Tibial artery (tissue), 4 donors: ENCODE measurements around the gene ZBTB17.
A peak's percentile ranks its signal among the peaks of the same experiment; 100 is the strongest.

Source experiments
- DNase-seq, 2 donors: peaks; one replicate each; pipeline ENCODE4 v3.0.0-alpha.2; 2019
- H3K27ac ChIP-seq, 2 donors: fragments of 200-600 bp; sonication (generic) in 1 of 2; 1 replicate in 1 of 2; 2 replicates in 1 of 2; pipeline ENCODE4 v1.5.1; 2018 to 2019; ENCODE audit warnings: mild to moderate bottlenecking in 1 of 2
- H3K27me3 ChIP-seq, 2 donors: fragments of 200-600 bp; sonication (generic) in 1 of 2; one replicate each; pipeline versions ENCODE4 v1.5.1 to v1.6.0; 2016 to 2019
- H3K36me3 ChIP-seq, 3 donors: fragments of 200-600 bp; sonication (generic) in 2 of 3; one replicate each; pipeline ENCODE4 v1.5.1; 2016 to 2019; ENCODE audit warnings: mild to moderate bottlenecking in 2 of 3
- H3K4me1 ChIP-seq, 4 donors: fragments of 200-600 bp; sonication (generic) in 2 of 4; 1 replicate in 3 of 4; 2 replicates in 1 of 4; pipeline ENCODE4 v1.5.1; 2016 to 2019
- H3K4me3 ChIP-seq, 2 donors: fragments of 200-600 bp; sonication (generic) in 1 of 2; 1 replicate in 1 of 2; 2 replicates in 1 of 2; pipeline ENCODE4 v1.5.1; 2018 to 2019; ENCODE audit warnings: mild to moderate bottlenecking in 2 of 2
- H3K9me3 ChIP-seq, 3 donors: fragments of 200-600 bp; sonication (generic) in 1 of 3; one replicate each; pipeline ENCODE4 v1.5.1; 2016 to 2019
- intact Hi-C: fragments of 100-400 bp; cut with DNase I; formaldehyde crosslinking; loops from one replicate; pipeline ENCODE4 v1.15.0; 2023; ENCODE audit warnings: low total_unique reads
- TF ChIP-seq, protein P1 (sequence below), 2 experiments: fragments of 200-600 bp in 1 of 2; fragments of 450-650 bp in 1 of 2; IDR thresholded peaks; one replicate each; pipeline ENCODE4 v1.5.1; 2017 to 2019; ENCODE audit warnings: antibody characterized with exemption in 2 of 2, mild to moderate bottlenecking in 1 of 2, moderate library complexity in 1 of 2

Gene ZBTB17

DNA sequence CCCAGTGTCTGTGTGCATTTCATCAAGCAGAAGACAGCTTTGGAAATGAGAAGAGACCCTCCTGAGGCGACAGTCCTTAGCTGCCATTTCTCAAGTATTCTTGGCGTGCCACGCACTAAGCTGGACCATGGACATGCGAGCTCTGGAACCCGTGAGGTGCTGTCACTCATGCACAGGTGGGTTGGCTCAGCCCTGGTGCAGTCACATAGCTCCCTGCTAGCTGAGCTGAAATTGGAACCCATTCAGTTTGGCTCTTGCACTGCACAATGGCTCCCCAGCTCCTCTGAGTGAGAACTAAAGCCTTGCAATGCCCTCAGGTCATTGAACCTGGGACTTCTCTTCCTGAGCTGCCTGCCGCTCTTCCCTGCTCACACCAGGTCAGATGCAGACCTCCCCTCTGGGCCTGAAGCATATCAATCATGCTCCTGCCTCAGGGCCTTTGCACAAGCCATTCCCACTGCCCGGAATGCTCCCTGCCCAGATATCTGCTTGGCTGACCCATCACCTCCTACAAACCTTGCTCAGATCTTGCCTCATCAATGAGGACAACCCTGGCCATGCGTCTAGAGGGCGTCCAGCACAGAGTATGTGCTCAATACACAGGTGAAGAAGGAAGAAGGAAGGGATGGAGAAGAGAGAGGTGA is 21.9 kb upstream of the ZBTB17 start:
- H3K4me1 ChIP-seq = no peaks in the 10 kb centered on the region
- intact Hi-C loops = no loop called here
- H3K4me3 ChIP-seq = no peak overlapping the region
- no peaks in the 10 kb centered on the region for H3K9me3 ChIP-seq
- H3K27ac ChIP-seq = no peak overlapping the region
- no peaks in the 10 kb centered on the region for H3K36me3 ChIP-seq
- no peaks in the 10 kb centered on the region for H3K27me3 ChIP-seq
- TF ChIP-seq, protein P1, sequence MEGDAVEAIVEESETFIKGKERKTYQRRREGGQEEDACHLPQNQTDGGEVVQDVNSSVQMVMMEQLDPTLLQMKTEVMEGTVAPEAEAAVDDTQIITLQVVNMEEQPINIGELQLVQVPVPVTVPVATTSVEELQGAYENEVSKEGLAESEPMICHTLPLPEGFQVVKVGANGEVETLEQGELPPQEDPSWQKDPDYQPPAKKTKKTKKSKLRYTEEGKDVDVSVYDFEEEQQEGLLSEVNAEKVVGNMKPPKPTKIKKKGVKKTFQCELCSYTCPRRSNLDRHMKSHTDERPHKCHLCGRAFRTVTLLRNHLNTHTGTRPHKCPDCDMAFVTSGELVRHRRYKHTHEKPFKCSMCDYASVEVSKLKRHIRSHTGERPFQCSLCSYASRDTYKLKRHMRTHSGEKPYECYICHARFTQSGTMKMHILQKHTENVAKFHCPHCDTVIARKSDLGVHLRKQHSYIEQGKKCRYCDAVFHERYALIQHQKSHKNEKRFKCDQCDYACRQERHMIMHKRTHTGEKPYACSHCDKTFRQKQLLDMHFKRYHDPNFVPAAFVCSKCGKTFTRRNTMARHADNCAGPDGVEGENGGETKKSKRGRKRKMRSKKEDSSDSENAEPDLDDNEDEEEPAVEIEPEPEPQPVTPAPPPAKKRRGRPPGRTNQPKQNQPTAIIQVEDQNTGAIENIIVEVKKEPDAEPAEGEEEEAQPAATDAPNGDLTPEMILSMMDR (IDR thresholded peaks at IDR 0.05) = no peak
- DNase-seq = no peak

DNA sequence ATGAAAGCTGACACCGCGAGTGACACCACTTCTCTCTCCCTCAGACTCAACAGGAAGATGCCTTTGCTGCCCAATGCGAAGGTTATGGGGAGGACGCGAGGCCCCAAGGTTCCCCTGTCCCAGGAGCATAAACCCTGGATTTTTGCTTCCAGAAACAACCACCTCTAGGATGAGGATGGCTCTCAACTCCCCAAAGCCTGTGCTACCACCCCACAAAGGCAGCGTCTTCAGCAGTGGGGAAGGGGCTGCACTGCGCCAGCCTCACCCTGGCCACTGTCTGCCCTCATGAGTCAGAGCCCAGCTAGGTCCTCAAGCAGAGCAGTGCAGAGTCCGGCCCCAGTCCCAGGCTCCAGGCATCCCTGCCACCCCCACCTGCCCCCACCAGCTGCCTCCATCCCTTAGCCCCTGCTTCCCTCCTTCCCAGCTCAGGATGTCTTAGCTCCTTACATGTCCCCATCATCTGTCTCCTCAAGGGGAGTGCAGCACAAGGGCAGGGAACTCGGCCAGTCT is 21.2 kb upstream of the ZBTB17 start:
- Histone ChIP-seq H3K36me3 (no peaks in the 10 kb centered on the region), H3K27ac (no peak overlapping the region), H3K9me3 (no peaks in the 10 kb centered on the region), H3K4me1 (no peaks in the 10 kb centered on the region), H3K4me3 (no peak overlapping the region), H3K27me3 (no peaks in the 10 kb centered on the region)
- no peak for DNase-seq
- TF ChIP-seq, protein P1 (IDR thresholded peaks at IDR 0.05) = no peak
- intact Hi-C loops = no loop called here

DNA sequence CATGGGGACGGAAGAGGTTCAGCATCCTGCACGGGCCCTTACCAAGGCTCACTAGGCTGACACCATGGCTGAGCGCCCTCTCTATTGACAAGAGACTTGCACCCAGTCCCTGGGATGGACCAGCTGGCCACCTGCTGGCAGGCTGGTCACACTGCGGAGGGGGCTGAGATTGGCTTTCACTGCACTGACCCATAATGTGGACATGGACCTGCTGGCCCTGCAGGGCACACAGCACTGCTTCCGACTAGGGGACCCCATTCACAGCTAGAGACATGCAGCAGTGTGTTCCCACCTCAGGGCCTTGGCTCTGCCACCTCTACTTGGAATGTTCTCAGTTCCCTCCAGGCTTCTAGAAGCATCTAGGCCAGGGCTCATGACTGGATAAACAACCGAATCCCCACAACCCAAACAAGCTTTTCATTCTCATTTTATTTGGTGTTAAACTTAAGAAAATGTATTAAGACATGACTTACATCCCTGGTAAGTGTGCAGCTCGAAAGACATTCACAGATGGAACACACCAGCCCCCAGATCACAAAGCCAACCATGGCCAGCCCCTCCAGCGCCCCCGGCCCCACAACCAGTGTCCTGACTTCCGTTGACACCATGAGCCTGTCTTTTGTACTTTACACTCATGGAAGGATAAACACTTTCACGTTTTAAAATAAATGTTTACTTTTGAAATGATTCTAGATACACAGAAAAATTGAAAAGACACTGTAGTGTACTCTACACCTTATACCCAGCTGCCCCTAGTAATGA is 18.9 kb upstream of the ZBTB17 start:
- H3K27me3 ChIP-seq = no peaks in the 10 kb centered on the region
- H3K36me3 ChIP-seq = no peaks in the 10 kb centered on the region
- TF ChIP-seq, protein P1 (IDR thresholded peaks at IDR 0.05) = peak; percentile 88 to 93
- no peaks in the 10 kb centered on the region for H3K9me3 ChIP-seq
- peak; percentile 58 to 82 for DNase-seq
- no peaks in the 10 kb centered on the region for H3K4me1 ChIP-seq
- H3K27ac ChIP-seq = no peak overlapping the region
- H3K4me3 ChIP-seq = no peak overlapping the region
- intact Hi-C loops = loop anchor here (5.0 kb wide), 2 partner anchors 182 to 202 kb away; no protein-coding TSS in a partner anchor

DNA sequence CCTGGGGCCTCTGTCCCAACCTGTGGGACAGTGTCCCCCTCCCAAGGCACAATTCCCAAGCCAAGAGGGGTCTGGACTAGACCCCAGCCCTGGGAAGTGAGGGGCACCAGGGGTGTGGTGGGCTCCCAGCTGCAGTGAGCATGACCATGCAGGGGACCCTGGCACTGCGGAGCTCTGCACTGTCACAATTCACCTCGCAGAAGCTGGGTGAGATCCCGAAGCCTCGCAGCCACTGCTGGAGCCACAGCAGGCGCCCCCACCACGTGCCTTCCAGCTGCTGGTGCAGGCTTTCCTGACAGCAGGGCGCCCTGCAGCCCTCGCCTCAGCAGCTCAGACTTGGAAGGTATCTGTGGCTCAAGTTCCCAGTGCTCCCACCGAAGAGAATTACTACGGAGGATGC is 18.2 kb upstream of the ZBTB17 start:
- no peaks in the 10 kb centered on the region for H3K27me3 ChIP-seq
- H3K9me3 ChIP-seq = no peaks in the 10 kb centered on the region
- no peak overlapping the region for H3K27ac ChIP-seq
- H3K36me3 ChIP-seq = no peaks in the 10 kb centered on the region
- no peak overlapping the region for H3K4me3 ChIP-seq
- TF ChIP-seq, protein P1 (IDR thresholded peaks at IDR 0.05) = no peak
- H3K4me1 ChIP-seq = no peaks in the 10 kb centered on the region
- no peak for DNase-seq
- intact Hi-C loops = loop anchor here (5.0 kb wide), 2 partner anchors 182 to 202 kb away; no protein-coding TSS in a partner anchor

DNA sequence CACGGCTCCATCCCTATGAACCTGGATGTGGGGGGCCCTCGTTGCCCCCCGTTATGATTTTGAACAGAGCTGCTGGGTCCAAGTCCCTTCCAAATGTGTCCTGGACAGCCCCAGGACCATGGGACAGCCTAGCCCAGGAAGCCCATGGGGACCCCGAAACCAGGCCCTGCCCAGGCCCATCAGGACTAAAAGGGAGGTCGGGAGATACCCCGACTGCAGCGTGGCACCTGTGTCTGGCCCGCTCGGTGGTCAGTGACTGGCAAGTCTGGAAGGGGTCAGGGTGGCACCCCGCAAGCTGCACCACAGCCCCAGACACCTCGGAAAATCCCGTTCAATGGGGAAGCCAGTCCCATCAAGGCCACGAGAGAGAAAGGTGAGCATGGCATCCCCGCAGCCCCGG is 17.8 kb upstream of the ZBTB17 start:
- no peaks in the 10 kb centered on the region for H3K4me1 ChIP-seq
- no peak for DNase-seq
- TF ChIP-seq, protein P1 (IDR thresholded peaks at IDR 0.05) = no peak
- no peaks in the 10 kb centered on the region for H3K9me3 ChIP-seq
- H3K4me3 ChIP-seq = no peak overlapping the region
- H3K27ac ChIP-seq = no peak overlapping the region
- no peaks in the 10 kb centered on the region for H3K27me3 ChIP-seq
- intact Hi-C loops = loop anchor here (5.0 kb wide), 2 partner anchors 181 to 201 kb away; no protein-coding TSS in a partner anchor
- H3K36me3 ChIP-seq = no peaks in the 10 kb centered on the region
